GM12801 (cell line): ENCODE results near the gene AAGAB.

Experiments
- CTCF ChIP-seq: IDR thresholded peaks from one replicate; pipeline ENCODE4 v1.5.1; 2011; ENCODE audit warnings: control low read depth; ENCODE audit not compliant: insufficient read length; ENCODE audit errors: extremely low read depth

Gene AAGAB

GRCh38 chr15:67164401-67164791 is 90.1 kb downstream of the AAGAB start:
- TF ChIP-seq CTCF, result no peak

- no peak for TF ChIP-seq CTCF
These were observed 91.3 kb downstream of the AAGAB start for GRCh38 chr15:67163180-67163579.

GRCh38 chr15:67161881-67162280 is 92.6 kb downstream of the AAGAB start:
- TF ChIP-seq CTCF, result no peak

GRCh38 chr15:67161412-67161811 is 93.0 kb downstream of the AAGAB start:
- TF ChIP-seq CTCF, result no peak

- TF ChIP-seq CTCF, result no peak
These were observed 96.1 kb downstream of the AAGAB start for GRCh38 chr15:67158367-67158766.

GRCh38 chr15:67157521-67158252 is 96.8 kb downstream of the AAGAB start:
- no peak for TF ChIP-seq CTCF

- no peak for TF ChIP-seq CTCF
These were observed 97.6 kb downstream of the AAGAB start for GRCh38 chr15:67156834-67157233.

GRCh38 chr15:67156426-67156825 is 98.0 kb downstream of the AAGAB start:
- no peak for TF ChIP-seq CTCF
